GM23338 (cell line): ENCODE data around the gene CADPS. TPM values are rescaled to one million over a fixed set of nuclear protein-coding genes. Genes with fewer than 3 reads are reported as not detected.

Source experiments
- ATAC-seq: fragments of 200-7000 bp; cut with Tn5 transposase; 3 replicates; pipeline ENCODE4 v1.9.1; 2020
- DNase-seq: peaks from one replicate; pipeline ENCODE4 v3.0.0-alpha.2; 2015; ENCODE audit warnings: low spot score
- H2AFZ ChIP-seq: fragments of 200-600 bp; sonication (generic); 2 replicates; pipeline ENCODE4 v1.8.0; 2016; ENCODE audit warnings: antibody characterized with exemption, mild to moderate bottlenecking, moderate library complexity
- H3F3A ChIP-seq: fragments of 200-600 bp; sonication (generic); replicated peaks from 2 replicates; pipeline ENCODE4 v1.8.0; 2017; ENCODE audit warnings: antibody characterized with exemption, mixed run types, low read depth
- H3K27ac ChIP-seq: fragments of 200-600 bp; sonication (generic); 2 replicates; pipeline ENCODE4 v1.6.1; 2016; ENCODE audit warnings: low read depth
- H3K27me3 ChIP-seq: fragments of 200-600 bp; sonication (generic); 2 replicates; pipeline ENCODE4 v1.8.0; 2016; ENCODE audit warnings: mild to moderate bottlenecking, mixed run types, moderate library complexity; ENCODE audit not compliant: insufficient read depth
- H3K36me3 ChIP-seq: fragments of 200-600 bp; sonication (generic); 2 replicates; pipeline ENCODE4 v1.8.0; 2016; ENCODE audit warnings: mild to moderate bottlenecking; ENCODE audit not compliant: insufficient read depth
- H3K4me1 ChIP-seq: fragments of 200-600 bp; sonication (generic); 2 replicates; pipeline ENCODE4 v1.8.0; 2016; ENCODE audit warnings: mild to moderate bottlenecking, moderate library complexity; ENCODE audit not compliant: insufficient read depth
- H3K4me2 ChIP-seq: fragments of 200-600 bp; sonication (generic); 2 replicates; pipeline ENCODE4 v1.7.1; 2017; ENCODE audit warnings: mixed run types
- H3K4me3 ChIP-seq: fragments of 200-600 bp; sonication (generic); 2 replicates; pipeline ENCODE4 v1.6.1; 2016; ENCODE audit warnings: mixed run types
- H3K79me2 ChIP-seq: fragments of 200-600 bp; sonication (generic); replicated peaks from 2 replicates; pipeline ENCODE4 v1.8.0; 2017; ENCODE audit warnings: mild to moderate bottlenecking; ENCODE audit not compliant: insufficient read depth
- H3K9me2 ChIP-seq: fragments of 200-600 bp; sonication (generic); 2 replicates; pipeline ENCODE4 v1.8.0; 2017; ENCODE audit not compliant: insufficient read depth
- H4K20me1 ChIP-seq: fragments of 200-600 bp; sonication (generic); replicated peaks from 2 replicates; pipeline ENCODE4 v1.8.0; 2017; ENCODE audit warnings: mild to moderate bottlenecking; ENCODE audit not compliant: insufficient read depth
- H3K27ac Mint-ChIP-seq: 2 replicates; pipeline ENCODE4 v1.8.0; 2020; ENCODE audit warnings: inconsistent platforms, mild to moderate bottlenecking, moderate library complexity, mixed read lengths
- H3K27me3 Mint-ChIP-seq: 3 replicates; pipeline ENCODE4 v1.8.0; 2022; ENCODE audit warnings: low read depth, mild to moderate bottlenecking, moderate library complexity, mixed read lengths, inconsistent platforms; ENCODE audit not compliant: insufficient read depth, poor library complexity
- H3K36me3 Mint-ChIP-seq: 3 replicates; pipeline ENCODE4 v1.8.0; 2021; ENCODE audit warnings: low read depth, mild to moderate bottlenecking, inconsistent platforms, moderate library complexity, mixed read lengths
- H3K4me1 Mint-ChIP-seq: 3 replicates; pipeline ENCODE4 v1.8.0; 2020; ENCODE audit warnings: mild to moderate bottlenecking, inconsistent platforms, mixed read lengths
- H3K4me3 Mint-ChIP-seq: 3 replicates; pipeline ENCODE4 v1.8.0; 2021; ENCODE audit warnings: moderate library complexity, mild to moderate bottlenecking, inconsistent platforms, mixed read lengths
- H3K9me3 Mint-ChIP-seq: 3 replicates; pipeline ENCODE4 v1.8.0; 2020; ENCODE audit warnings: moderate library complexity, mild to moderate bottlenecking, inconsistent platforms, mixed read lengths
- CREB1 ChIP-seq: fragments of 250-450 bp; sonication (Bioruptor Pico); IDR thresholded peaks from 2 replicates; pipeline ENCODE4 v1.5.0; 2020; ENCODE audit warnings: low read depth, mild to moderate bottlenecking, moderate library complexity
- EZH2 ChIP-seq: fragments of 200-600 bp; sonication (generic); IDR thresholded peaks from one replicate; pipeline ENCODE4 v1.8.0; 2017; ENCODE audit warnings: antibody characterized with exemption, mild to moderate bottlenecking, low read depth; ENCODE audit not compliant: unreplicated experiment
- EZH2phosphoT487 ChIP-seq: fragments of 200-600 bp; sonication (generic); IDR thresholded peaks from one replicate; pipeline ENCODE4 v1.8.1; 2018; ENCODE audit warnings: antibody characterized with exemption; ENCODE audit not compliant: unreplicated experiment
- JUNB ChIP-seq: IDR thresholded peaks from one replicate; pipeline ENCODE4 v1.6.1; 2016; ENCODE audit warnings: antibody characterized with exemption; ENCODE audit not compliant: unreplicated experiment
- NANOG ChIP-seq: IDR thresholded peaks from 2 replicates; pipeline ENCODE4 v1.6.1; 2016; ENCODE audit warnings: antibody characterized with exemption, borderline replicate concordance
- POLR2AphosphoS5 ChIP-seq: IDR thresholded peaks from 2 replicates; pipeline ENCODE4 v1.6.1; 2016; ENCODE audit warnings: antibody characterized with exemption, low read depth
- STAT1 ChIP-seq: IDR thresholded peaks from one replicate; pipeline ENCODE4 v1.6.1; 2016; ENCODE audit warnings: antibody characterized with exemption; ENCODE audit not compliant: unreplicated experiment
- ZNF114 ChIP-seq: fragments of 250-450 bp; sonication (Bioruptor Pico); IDR thresholded peaks from 2 replicates; pipeline ENCODE4 v1.5.0; 2020; ENCODE audit warnings: mild to moderate bottlenecking, moderate library complexity
- ZNF331 ChIP-seq: fragments of 250-450 bp; sonication (Bioruptor Pico); IDR thresholded peaks from 2 replicates; pipeline ENCODE4 v1.5.0; 2020; ENCODE audit warnings: low read depth, mild to moderate bottlenecking, moderate library complexity
- polyA plus RNA-seq: library from polyadenylated mRNA; unstranded; fragments of >200 nt; fragmentation: Nextera tagmentation; extraction: Ambion mirVana; gene quantifications from 2 replicates; pipeline ENCODE4 v1.2.1, GENCODE V29; 2016
- total RNA-seq: library from RNA; depleted of rRNA; stranded (reverse); fragments of >200 nt; shearing (Covaris generic); gene quantifications from 2 replicates; pipeline ENCODE4 v1.2.3, GENCODE V29; 2014
- TF ChIP-seq, protein P1 (sequence below), 2 experiments: fragments of 200-600 bp in 1 of 2; sonication (generic) in 1 of 2; conservative IDR thresholded peaks; 2 replicates each; pipeline versions ENCODE4 v1.5.1 to v1.6.1; 2016 to 2017; ENCODE audit warnings: antibody characterized with exemption in 2 of 2, low read depth in 2 of 2, mild to moderate bottlenecking in 2 of 2, moderate library complexity in 1 of 2
- TF ChIP-seq, protein P2 (sequence below): fragments of 250-450 bp; sonication (Bioruptor Pico); IDR thresholded peaks from 2 replicates; pipeline ENCODE4 v1.5.0; 2020; ENCODE audit warnings: mild to moderate bottlenecking, moderate library complexity
- TF ChIP-seq, protein P3 (sequence below): IDR thresholded peaks from 2 replicates; pipeline ENCODE4 v1.6.1; 2016; ENCODE audit warnings: antibody characterized with exemption

Gene CADPS
- total and polyA plus RNA-seq, 2 experiments from 2014 or later = 14.7 to 22.0 TPM

DNA sequence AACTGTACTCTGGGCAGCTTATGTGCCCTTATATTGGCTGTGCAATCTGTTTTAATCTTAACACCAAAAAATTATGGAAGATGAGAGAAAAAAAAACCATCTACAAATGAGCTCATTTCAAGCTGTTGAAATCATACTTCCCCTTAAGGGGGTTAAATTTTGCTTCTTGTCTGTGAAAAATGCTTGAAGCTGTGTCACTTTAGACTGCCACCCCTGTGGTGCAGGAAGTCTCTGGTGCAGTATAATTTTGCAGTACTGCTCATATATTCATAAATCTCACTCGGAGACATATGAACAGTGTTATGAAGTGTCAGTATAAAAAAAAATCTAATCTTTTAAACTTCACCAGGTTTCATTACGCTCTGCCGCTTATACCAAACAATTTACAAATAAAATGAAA lies 471.5 kb downstream of the CADPS start (continued):
- TF ChIP-seq, protein P1, sequence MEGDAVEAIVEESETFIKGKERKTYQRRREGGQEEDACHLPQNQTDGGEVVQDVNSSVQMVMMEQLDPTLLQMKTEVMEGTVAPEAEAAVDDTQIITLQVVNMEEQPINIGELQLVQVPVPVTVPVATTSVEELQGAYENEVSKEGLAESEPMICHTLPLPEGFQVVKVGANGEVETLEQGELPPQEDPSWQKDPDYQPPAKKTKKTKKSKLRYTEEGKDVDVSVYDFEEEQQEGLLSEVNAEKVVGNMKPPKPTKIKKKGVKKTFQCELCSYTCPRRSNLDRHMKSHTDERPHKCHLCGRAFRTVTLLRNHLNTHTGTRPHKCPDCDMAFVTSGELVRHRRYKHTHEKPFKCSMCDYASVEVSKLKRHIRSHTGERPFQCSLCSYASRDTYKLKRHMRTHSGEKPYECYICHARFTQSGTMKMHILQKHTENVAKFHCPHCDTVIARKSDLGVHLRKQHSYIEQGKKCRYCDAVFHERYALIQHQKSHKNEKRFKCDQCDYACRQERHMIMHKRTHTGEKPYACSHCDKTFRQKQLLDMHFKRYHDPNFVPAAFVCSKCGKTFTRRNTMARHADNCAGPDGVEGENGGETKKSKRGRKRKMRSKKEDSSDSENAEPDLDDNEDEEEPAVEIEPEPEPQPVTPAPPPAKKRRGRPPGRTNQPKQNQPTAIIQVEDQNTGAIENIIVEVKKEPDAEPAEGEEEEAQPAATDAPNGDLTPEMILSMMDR (conservative IDR thresholded peaks at IDR 0.05; ENCODE audit: low read depth in 2 of 2) = no peak
- TF ChIP-seq POLR2AphosphoS5 (no peak), ZNF114 (no peak), JUNB (no peak), EZH2phosphoT487 (no peak), NANOG (no peak), ZNF331 (CRISPR knock-in tag) (no peak)
- TF ChIP-seq, protein P2, sequence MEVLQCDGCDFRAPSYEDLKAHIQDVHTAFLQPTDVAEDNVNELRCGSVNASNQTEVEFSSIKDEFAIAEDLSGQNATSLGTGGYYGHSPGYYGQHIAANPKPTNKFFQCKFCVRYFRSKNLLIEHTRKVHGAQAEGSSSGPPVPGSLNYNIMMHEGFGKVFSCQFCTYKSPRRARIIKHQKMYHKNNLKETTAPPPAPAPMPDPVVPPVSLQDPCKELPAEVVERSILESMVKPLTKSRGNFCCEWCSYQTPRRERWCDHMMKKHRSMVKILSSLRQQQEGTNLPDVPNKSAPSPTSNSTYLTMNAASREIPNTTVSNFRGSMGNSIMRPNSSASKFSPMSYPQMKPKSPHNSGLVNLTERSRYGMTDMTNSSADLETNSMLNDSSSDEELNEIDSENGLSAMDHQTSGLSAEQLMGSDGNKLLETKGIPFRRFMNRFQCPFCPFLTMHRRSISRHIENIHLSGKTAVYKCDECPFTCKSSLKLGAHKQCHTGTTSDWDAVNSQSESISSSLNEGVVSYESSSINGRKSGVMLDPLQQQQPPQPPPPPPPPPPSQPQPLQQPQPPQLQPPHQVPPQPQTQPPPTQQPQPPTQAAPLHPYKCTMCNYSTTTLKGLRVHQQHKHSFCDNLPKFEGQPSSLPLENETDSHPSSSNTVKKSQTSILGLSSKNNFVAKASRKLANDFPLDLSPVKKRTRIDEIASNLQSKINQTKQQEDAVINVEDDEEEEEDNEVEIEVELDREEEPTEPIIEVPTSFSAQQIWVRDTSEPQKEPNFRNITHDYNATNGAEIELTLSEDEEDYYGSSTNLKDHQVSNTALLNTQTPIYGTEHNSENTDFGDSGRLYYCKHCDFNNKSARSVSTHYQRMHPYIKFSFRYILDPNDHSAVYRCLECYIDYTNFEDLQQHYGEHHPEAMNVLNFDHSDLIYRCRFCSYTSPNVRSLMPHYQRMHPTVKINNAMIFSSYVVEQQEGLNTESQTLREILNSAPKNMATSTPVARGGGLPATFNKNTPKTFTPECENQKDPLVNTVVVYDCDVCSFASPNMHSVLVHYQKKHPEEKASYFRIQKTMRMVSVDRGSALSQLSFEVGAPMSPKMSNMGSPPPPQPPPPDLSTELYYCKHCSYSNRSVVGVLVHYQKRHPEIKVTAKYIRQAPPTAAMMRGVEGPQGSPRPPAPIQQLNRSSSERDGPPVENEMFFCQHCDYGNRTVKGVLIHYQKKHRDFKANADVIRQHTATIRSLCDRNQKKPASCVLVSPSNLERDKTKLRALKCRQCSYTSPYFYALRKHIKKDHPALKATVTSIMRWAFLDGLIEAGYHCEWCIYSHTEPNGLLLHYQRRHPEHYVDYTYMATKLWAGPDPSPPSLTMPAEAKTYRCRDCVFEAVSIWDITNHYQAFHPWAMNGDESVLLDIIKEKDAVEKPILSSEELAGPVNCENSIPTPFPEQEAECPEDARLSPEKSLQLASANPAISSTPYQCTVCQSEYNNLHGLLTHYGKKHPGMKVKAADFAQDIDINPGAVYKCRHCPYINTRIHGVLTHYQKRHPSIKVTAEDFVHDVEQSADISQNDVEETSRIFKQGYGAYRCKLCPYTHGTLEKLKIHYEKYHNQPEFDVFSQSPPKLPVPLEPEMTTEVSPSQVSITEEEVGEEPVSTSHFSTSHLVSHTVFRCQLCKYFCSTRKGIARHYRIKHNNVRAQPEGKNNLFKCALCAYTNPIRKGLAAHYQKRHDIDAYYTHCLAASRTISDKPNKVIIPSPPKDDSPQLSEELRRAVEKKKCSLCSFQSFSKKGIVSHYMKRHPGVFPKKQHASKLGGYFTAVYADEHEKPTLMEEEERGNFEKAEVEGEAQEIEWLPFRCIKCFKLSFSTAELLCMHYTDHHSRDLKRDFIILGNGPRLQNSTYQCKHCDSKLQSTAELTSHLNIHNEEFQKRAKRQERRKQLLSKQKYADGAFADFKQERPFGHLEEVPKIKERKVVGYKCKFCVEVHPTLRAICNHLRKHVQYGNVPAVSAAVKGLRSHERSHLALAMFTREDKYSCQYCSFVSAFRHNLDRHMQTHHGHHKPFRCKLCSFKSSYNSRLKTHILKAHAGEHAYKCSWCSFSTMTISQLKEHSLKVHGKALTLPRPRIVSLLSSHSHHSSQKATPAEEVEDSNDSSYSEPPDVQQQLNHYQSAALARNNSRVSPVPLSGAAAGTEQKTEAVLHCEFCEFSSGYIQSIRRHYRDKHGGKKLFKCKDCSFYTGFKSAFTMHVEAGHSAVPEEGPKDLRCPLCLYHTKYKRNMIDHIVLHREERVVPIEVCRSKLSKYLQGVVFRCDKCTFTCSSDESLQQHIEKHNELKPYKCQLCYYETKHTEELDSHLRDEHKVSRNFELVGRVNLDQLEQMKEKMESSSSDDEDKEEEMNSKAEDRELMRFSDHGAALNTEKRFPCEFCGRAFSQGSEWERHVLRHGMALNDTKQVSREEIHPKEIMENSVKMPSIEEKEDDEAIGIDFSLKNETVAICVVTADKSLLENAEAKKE (CRISPR knock-in tag) = no peak

- Histone ChIP-seq H3K9me2 (0 out of 2 replicates have a peak, but pooled peaks cover 9% of the 10 kb centered on the region), H4K20me1 (no peaks in the 10 kb centered on the region), H3K36me3 (no peaks in the 10 kb centered on the region), H3K4me2 (no peak overlapping the region), H3F3A (no peaks in the 10 kb centered on the region), H3K4me3 (no peak overlapping the region), H3K4me1 (no peaks in the 10 kb centered on the region), H3K79me2 (no peaks in the 10 kb centered on the region), H3K27me3 (no peaks in the 10 kb centered on the region), H3K27ac (no peak overlapping the region), H2AFZ (no peak overlapping the region)
- ATAC-seq (no peak), DNase-seq (no peak)
- Mint-ChIP-seq H3K4me1 (no peaks in the 10 kb centered on the region; the same call in 2 of the 3 replicates), H3K4me3 (no peak overlapping the region), H3K36me3 (no peaks in the 10 kb centered on the region), H3K27me3 (no peaks in the 10 kb centered on the region), H3K9me3 (no peaks in the 10 kb centered on the region), H3K27ac (no peak overlapping the region)
- TF ChIP-seq STAT1 (no peak), ZNF331 (CRISPR knock-in tag) (no peak), JUNB (no peak), NANOG (no peak), CREB1 (CRISPR knock-in tag) (no peak), EZH2 (no peak)
- TF ChIP-seq, protein P1 (conservative IDR thresholded peaks at IDR 0.05; ENCODE audit: low read depth in 2 of 2) = no peak
- TF ChIP-seq, protein P3, sequence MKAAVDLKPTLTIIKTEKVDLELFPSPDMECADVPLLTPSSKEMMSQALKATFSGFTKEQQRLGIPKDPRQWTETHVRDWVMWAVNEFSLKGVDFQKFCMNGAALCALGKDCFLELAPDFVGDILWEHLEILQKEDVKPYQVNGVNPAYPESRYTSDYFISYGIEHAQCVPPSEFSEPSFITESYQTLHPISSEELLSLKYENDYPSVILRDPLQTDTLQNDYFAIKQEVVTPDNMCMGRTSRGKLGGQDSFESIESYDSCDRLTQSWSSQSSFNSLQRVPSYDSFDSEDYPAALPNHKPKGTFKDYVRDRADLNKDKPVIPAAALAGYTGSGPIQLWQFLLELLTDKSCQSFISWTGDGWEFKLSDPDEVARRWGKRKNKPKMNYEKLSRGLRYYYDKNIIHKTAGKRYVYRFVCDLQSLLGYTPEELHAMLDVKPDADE = no peak
Observed at GRCh38 chr3:62392626-62393292, 482.5 kb downstream of the CADPS start.
